Measurements from ENCODE around the gene TIMP4. TPM values are rescaled to one million over a fixed set of nuclear protein-coding genes. Genes with fewer than 3 reads are reported as not detected.

Gene TIMP4
- total RNA-seq, 1 experiment from 2014 or later, result 0.28 TPM

DNA sequence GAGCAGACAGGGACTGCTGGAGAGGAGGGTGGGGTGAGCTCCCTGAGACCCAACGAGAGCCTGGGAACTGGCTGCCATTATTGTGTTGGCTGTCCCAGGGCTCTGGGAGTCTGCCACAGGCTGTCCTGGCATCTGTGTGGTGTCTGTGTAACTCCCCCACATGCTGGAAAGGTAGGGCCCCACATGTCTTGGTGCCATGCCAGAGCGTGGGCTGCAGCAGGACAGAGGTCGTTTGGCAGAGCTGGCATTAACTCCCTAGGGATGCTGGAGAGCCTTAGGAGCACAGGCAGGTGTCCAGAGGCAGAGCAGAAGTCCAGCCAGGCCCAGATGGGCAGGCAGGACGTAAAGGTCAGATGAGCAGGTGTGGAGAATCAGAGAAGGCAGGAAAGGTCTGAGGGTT lies 9.7 kb downstream of the TIMP4 start:
- TF ChIP-seq, protein P1, sequence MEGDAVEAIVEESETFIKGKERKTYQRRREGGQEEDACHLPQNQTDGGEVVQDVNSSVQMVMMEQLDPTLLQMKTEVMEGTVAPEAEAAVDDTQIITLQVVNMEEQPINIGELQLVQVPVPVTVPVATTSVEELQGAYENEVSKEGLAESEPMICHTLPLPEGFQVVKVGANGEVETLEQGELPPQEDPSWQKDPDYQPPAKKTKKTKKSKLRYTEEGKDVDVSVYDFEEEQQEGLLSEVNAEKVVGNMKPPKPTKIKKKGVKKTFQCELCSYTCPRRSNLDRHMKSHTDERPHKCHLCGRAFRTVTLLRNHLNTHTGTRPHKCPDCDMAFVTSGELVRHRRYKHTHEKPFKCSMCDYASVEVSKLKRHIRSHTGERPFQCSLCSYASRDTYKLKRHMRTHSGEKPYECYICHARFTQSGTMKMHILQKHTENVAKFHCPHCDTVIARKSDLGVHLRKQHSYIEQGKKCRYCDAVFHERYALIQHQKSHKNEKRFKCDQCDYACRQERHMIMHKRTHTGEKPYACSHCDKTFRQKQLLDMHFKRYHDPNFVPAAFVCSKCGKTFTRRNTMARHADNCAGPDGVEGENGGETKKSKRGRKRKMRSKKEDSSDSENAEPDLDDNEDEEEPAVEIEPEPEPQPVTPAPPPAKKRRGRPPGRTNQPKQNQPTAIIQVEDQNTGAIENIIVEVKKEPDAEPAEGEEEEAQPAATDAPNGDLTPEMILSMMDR (IDR thresholded peaks at IDR 0.05; ENCODE audit: unreplicated experiment), result no peak

DNA sequence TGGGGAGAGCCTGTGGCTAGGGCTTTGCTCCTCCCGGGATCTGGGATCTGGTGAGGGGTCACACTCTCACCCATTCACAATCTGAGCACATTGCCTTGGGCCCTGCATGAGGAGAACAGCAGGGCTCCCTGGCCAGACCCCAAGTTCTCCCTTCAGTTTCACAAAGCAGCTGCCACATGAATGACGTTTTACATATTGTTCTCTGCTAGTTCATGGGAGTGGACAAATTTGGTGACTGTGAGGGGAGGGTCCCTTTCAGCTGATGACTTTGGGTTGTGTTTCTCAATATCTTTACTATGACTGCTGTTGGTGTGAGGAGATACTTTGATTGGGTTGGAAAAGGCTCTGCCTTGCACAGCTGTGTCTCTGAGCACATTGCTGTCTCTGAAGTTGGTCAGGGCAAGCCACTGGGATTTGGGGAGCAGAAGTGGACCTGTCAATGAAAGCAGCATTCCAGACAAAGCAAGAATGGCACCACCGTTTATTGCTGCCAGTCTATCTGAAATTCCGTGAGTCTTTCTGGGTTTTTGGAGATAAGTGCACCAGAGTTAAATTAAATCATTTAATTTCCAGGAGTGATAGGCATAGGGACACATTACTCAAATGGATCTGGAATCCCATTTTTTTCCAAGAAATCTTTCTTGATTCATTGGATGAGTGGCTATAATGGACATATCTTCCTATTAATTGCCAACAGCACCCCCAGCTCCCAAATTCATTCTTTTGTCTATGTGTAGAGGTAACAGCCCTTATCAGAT lies 10.3 kb downstream of the TIMP4 start:
- no peak for DNase-seq
- CTCF ChIA-PET, result interaction anchor here (0.5 kb wide), 1 partner anchor 837 kb away, joined by 3 read pairs; no protein-coding TSS in a partner anchor
- Mint-ChIP-seq H3K27ac (ENCODE audit: unreplicated experiment) (no peak overlapping the region), H3K27me3 (ENCODE audit: unreplicated experiment) (peaks cover 19% of the 10 kb centered on the region), H3K4me3 (ENCODE audit: low read depth, unreplicated experiment) (no peak overlapping the region), H3K4me1 (ENCODE audit: low read depth, unreplicated experiment) (peaks cover 19% of the 10 kb centered on the region), H3K9me3 (ENCODE audit: low read depth, unreplicated experiment) (no peaks in the 10 kb centered on the region), H3K36me3 (ENCODE audit: insufficient read depth, unreplicated experiment) (no peaks in the 10 kb centered on the region)
- TF ChIP-seq, protein P1 (IDR thresholded peaks at IDR 0.05; ENCODE audit: unreplicated experiment), result no peak
- intact Hi-C loops (cut with micrococcal nuclease; ENCODE audit: unreplicated experiment), result no loop called here
- no TSS peak for BruUV-seq (replicated peaks)

More for the DNA sequence above, 9.7 kb downstream of the TIMP4 start:
- intact Hi-C loops (cut with micrococcal nuclease; ENCODE audit: unreplicated experiment), result no loop called here
- H3K27me3 Mint-ChIP-seq (ENCODE audit: unreplicated experiment), result peaks cover 22% of the 10 kb centered on the region
- no peak overlapping the region for H3K27ac Mint-ChIP-seq (ENCODE audit: unreplicated experiment)
- peak; percentile 10 for DNase-seq
- no peaks in the 10 kb centered on the region for H3K36me3 Mint-ChIP-seq (ENCODE audit: insufficient read depth, unreplicated experiment)
- CTCF ChIA-PET, result interaction anchor here (0.5 kb wide), 1 partner anchor 836 kb away, joined by 3 read pairs; no protein-coding TSS in a partner anchor
- no peak overlapping the region for H3K4me3 Mint-ChIP-seq (ENCODE audit: low read depth, unreplicated experiment)
- no TSS peak for BruUV-seq (replicated peaks)
- H3K4me1 Mint-ChIP-seq (ENCODE audit: low read depth, unreplicated experiment), result peaks cover 19% of the 10 kb centered on the region
- no peaks in the 10 kb centered on the region for H3K9me3 Mint-ChIP-seq (ENCODE audit: low read depth, unreplicated experiment)

DNA sequence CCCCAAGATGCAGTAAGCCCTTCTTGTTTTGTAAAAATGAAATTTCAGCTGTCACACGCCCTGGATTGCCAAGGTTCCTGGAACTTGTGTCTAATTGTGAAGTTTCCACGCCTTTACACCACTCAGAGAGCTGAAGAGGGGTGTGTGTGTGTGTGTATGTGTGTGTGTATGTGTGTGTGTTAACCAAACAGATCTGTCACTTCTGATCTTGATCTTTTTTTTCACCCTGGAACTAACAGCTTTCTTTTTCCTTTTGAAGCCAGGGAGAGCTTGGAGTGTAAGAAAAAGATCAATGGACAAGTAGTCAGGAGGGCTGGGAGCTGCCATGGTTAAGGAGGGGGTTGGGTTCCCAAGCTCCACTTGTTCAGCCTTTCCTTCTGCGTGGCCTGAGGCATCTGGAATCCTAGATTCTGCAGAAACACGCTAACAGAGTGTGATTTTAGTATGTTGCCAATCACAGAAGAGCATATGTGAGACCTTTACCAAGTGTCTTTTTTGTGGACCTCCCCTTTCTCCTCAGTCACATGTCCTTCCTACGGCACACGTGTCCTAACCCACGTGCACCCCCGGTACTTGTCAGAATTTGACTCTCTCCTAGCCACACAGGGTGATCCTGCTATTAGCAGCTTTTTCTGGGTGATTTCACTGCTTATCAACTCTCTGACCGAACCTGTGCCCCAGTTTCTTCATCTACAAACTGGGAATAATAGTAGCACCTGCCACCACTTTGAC lies 11.5 kb downstream of the TIMP4 start:
- TF ChIP-seq, protein P1 (IDR thresholded peaks at IDR 0.05; ENCODE audit: unreplicated experiment), result no peak
- no peak overlapping the region for H3K4me3 Mint-ChIP-seq (ENCODE audit: low read depth, unreplicated experiment)
- intact Hi-C loops (cut with micrococcal nuclease; ENCODE audit: unreplicated experiment), result no loop called here
- H3K27ac Mint-ChIP-seq (ENCODE audit: unreplicated experiment), result no peak overlapping the region
- no peaks in the 10 kb centered on the region for H3K9me3 Mint-ChIP-seq (ENCODE audit: low read depth, unreplicated experiment)
- CTCF ChIA-PET, result no interaction called here
- DNase-seq, result no peak
- no TSS peak for BruUV-seq (replicated peaks)
- peaks cover 8% of the 10 kb centered on the region for H3K27me3 Mint-ChIP-seq (ENCODE audit: unreplicated experiment)
- H3K4me1 Mint-ChIP-seq (ENCODE audit: low read depth, unreplicated experiment), result peaks cover 19% of the 10 kb centered on the region
- H3K36me3 Mint-ChIP-seq (ENCODE audit: insufficient read depth, unreplicated experiment), result no peaks in the 10 kb centered on the region

DNA sequence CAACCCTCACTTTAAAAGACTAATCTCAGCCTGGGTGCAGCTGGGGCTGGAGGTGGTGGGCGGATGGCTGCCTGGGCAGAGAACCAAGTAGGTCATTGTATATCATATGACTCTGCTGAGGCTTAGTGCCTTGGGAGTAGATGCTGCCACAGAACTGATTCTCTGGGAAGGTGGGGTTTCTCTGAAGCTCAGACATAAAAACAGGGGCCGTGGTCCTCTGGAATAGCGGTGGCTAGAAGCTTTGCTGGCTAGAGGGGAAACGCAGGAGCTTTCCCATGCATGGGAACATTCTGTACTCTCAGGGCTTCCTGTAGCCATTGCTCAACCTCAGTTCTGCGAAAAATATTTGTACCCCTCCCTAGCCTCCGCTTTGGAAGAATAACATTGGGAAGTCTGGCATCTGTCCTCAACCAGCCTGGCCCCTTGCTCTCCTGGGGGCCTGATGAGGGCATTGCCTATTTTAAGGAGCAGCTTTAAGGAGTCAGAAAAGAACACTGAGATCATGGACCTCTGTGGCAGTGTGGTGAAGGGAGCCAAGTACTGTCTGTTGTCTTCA lies 14.7 kb downstream of the TIMP4 start:
- TF ChIP-seq, protein P1 (IDR thresholded peaks at IDR 0.05; ENCODE audit: unreplicated experiment), result no peak
- no peaks in the 10 kb centered on the region for H3K36me3 Mint-ChIP-seq (ENCODE audit: insufficient read depth, unreplicated experiment)
- CTCF ChIA-PET, result no interaction called here

More for the DNA sequence above, 14.7 kb downstream of the TIMP4 start:
- H3K9me3 Mint-ChIP-seq (ENCODE audit: low read depth, unreplicated experiment), result no peaks in the 10 kb centered on the region
- DNase-seq, result no peak
- no peak overlapping the region for H3K4me3 Mint-ChIP-seq (ENCODE audit: low read depth, unreplicated experiment)
- H3K27me3 Mint-ChIP-seq (ENCODE audit: unreplicated experiment), result no peaks in the 10 kb centered on the region
- intact Hi-C loops (cut with micrococcal nuclease; ENCODE audit: unreplicated experiment), result no loop called here
- no peak overlapping the region for H3K27ac Mint-ChIP-seq (ENCODE audit: unreplicated experiment)
- no TSS peak for BruUV-seq (replicated peaks)
- peaks cover 3% of the 10 kb centered on the region for H3K4me1 Mint-ChIP-seq (ENCODE audit: low read depth, unreplicated experiment)

Data from Calu3 (cell line).